IMR-90 (cell line): ENCODE data around the gene NIBAN1. TPM values are rescaled to one million over a fixed set of nuclear protein-coding genes. Genes with fewer than 3 reads are reported as not detected.

ENCODE experiments used
- ATAC-seq: fragments of 200-7000 bp; cut with Tn5 transposase; 2 replicates; pipeline ENCODE4 v1.9.1; 2020; ENCODE audit warnings: low read depth, mild to moderate bottlenecking, moderate library complexity
- BruUV-seq: library from RNA; stranded (reverse); fragments of 400-500 nt; replicated peaks from 2 replicates; lab custom pipeline; 2021; lab: Mats Ljungman, UMichigan
- CTCF ChIA-PET: fragments of 300-600 bp; formaldehyde crosslinking; extraction: SDS; loops from one replicate; lab custom pipeline; 2021; ENCODE audit warnings: antibody characterized with exemption; lab: Yijun Ruan, JAX
- POLR2A ChIA-PET: fragments of 300-600 bp; sonication (Branson Sonifier 250); formaldehyde crosslinking; loops from one replicate; lab custom pipeline; 2022; ENCODE audit warnings: antibody characterized with exemption; ENCODE audit not compliant: unreplicated experiment; lab: Charles Lee
- DNase-seq: peaks from one replicate; pipeline ENCODE4 v3.0.0; 2013
- H2AFZ ChIP-seq: replicated peaks from 2 replicates; pipeline ENCODE3; 2013; ENCODE audit warnings: low read length, mild to moderate bottlenecking; ENCODE audit not compliant: poor library complexity
- H2AK5ac ChIP-seq: 2 replicates; pipeline ENCODE4 v1.6.1; 2013; ENCODE audit warnings: low read depth, low read length, inconsistent platforms
- H2AK9ac ChIP-seq: replicated peaks from 2 replicates; pipeline ENCODE3; 2013; ENCODE audit warnings: mild to moderate bottlenecking, low read depth, low read length, moderate library complexity; ENCODE audit not compliant: poor library complexity
- H2BK120ac ChIP-seq: 2 replicates; pipeline ENCODE4 v1.6.1; 2013; ENCODE audit warnings: low read depth, low read length, inconsistent platforms
- H2BK15ac ChIP-seq: 3 replicates; pipeline ENCODE4 v1.6.1; 2013; ENCODE audit warnings: low read depth, low read length, inconsistent platforms
- H2BK20ac ChIP-seq: 2 replicates; pipeline ENCODE4 v1.6.1; 2013; ENCODE audit warnings: low read depth, mild to moderate bottlenecking, inconsistent platforms, low read length, moderate library complexity
- H2BK5ac ChIP-seq: 2 replicates; pipeline ENCODE4 v1.6.1; 2013; ENCODE audit warnings: mild to moderate bottlenecking, low read depth, low read length, inconsistent platforms; ENCODE audit not compliant: poor library complexity, severe bottlenecking
- H3K14ac ChIP-seq: replicated peaks from 2 replicates; pipeline ENCODE4 v1.6.1; 2013; ENCODE audit warnings: low read depth, low read length, inconsistent platforms
- H3K18ac ChIP-seq: 2 replicates; pipeline ENCODE4 v1.6.1; 2013; ENCODE audit warnings: low read depth, low read length, control low read depth
- H3K23ac ChIP-seq: 2 replicates; pipeline ENCODE4 v1.6.1; 2013; ENCODE audit warnings: low read depth, low read length, inconsistent platforms
- H3K27ac ChIP-seq: 2 replicates; pipeline ENCODE4 v1.5.1; 2013; ENCODE audit warnings: mild to moderate bottlenecking, control low read depth, low read length; ENCODE audit not compliant: insufficient read depth
- H3K27me3 ChIP-seq: 2 replicates; pipeline ENCODE4 v1.6.1; 2013; ENCODE audit warnings: low read length; ENCODE audit not compliant: control insufficient read depth, insufficient read depth
- H3K36me3 ChIP-seq: 2 replicates; pipeline ENCODE4 v1.6.1; 2013; ENCODE audit warnings: low read length, mixed read lengths; ENCODE audit not compliant: control insufficient read depth, insufficient read depth
- H3K4ac ChIP-seq: 2 replicates; pipeline ENCODE4 v1.6.1; 2013; ENCODE audit warnings: low read depth, low read length, inconsistent platforms
- H3K4me1 ChIP-seq: 2 replicates; pipeline ENCODE4 v1.6.1; 2013; ENCODE audit warnings: low read length, mixed read lengths; ENCODE audit not compliant: control insufficient read depth, insufficient read depth
- H3K4me2 ChIP-seq: 2 replicates; pipeline ENCODE4 v1.6.1; 2013; ENCODE audit warnings: low read depth, mild to moderate bottlenecking, control low read depth, low read length, moderate library complexity
- H3K4me3 ChIP-seq: 2 replicates; pipeline ENCODE4 v1.5.1; 2013; ENCODE audit warnings: low read depth, mild to moderate bottlenecking, control low read depth, low read length, moderate library complexity; ENCODE audit not compliant: insufficient read depth
- H3K56ac ChIP-seq: 2 replicates; pipeline ENCODE4 v1.6.1; 2013; ENCODE audit warnings: low read length, inconsistent platforms; ENCODE audit not compliant: insufficient read depth; ENCODE audit errors: extremely low read depth
- H3K79me1 ChIP-seq, 2 experiments: 2 replicates each; pipeline ENCODE4 v1.6.1; 2013; ENCODE audit warnings: low read length in 2 of 2, inconsistent platforms in 1 of 2, low read depth in 1 of 2
- H3K9ac ChIP-seq: 2 replicates; pipeline ENCODE4 v1.6.1; 2013; ENCODE audit warnings: low read depth, low read length, control low read depth
- H3K9me1 ChIP-seq: 2 replicates; pipeline ENCODE4 v1.6.1; 2013; ENCODE audit warnings: low read length, inconsistent platforms; ENCODE audit not compliant: insufficient read depth
- H3K9me3 ChIP-seq: 2 replicates; pipeline ENCODE4 v1.6.1; 2013; ENCODE audit warnings: low read length; ENCODE audit not compliant: control insufficient read depth, insufficient read depth
- H4K20me1 ChIP-seq: 2 replicates; pipeline ENCODE4 v1.6.1; 2013; ENCODE audit warnings: low read length, inconsistent platforms; ENCODE audit not compliant: insufficient read depth
- H4K5ac ChIP-seq: 2 replicates; pipeline ENCODE4 v1.6.1; 2013; ENCODE audit warnings: mild to moderate bottlenecking, low read depth, low read length, control low read depth
- H4K8ac ChIP-seq, 2 experiments: 2 replicates each; pipeline ENCODE4 v1.6.1; 2013; ENCODE audit warnings: low read depth in 2 of 2, low read length in 2 of 2, control low read depth in 1 of 2, inconsistent platforms in 1 of 2
- H4K91ac ChIP-seq: 2 replicates; pipeline ENCODE4 v1.6.1; 2013; ENCODE audit warnings: low read depth, low read length, inconsistent platforms; ENCODE audit not compliant: insufficient read depth
- CEBPB ChIP-seq: IDR thresholded peaks from 2 replicates; pipeline ENCODE4 v1.6.1; 2012; ENCODE audit warnings: low read depth, low read length, improper control_type of control experiment
- WGBS, 2 experiments: methylation state at CpG; one replicate each; pipeline versions ENCODE4 v1.1.5 to v1.1.7; 2013; ENCODE audit warnings: missing lambda C conversion rate in 2 of 2; ENCODE audit not compliant: insufficient read length in 1 of 2; ENCODE audit errors: extremely low coverage in 2 of 2; 5-methylcytosine and 5-hydroxymethylcytosine counted together
- dilution Hi-C: fragments of 300-500 bp; cut with HindIII; formaldehyde crosslinking; loops from one replicate; pipeline ENCODE4 v1.14.3; 2018; ENCODE audit warnings: low sequenced_read_pairs; ENCODE audit not compliant: unreplicated experiment
- in situ Hi-C: fragments of 300-500 bp; cut with MboI; formaldehyde crosslinking; loops from 3 replicates; pipeline ENCODE4 v1.14.3; 2019; ENCODE audit warnings: low sequenced_read_pairs, inconsistent platforms, mixed read lengths
- intact Hi-C: fragments of 100-400 bp; cut with micrococcal nuclease; formaldehyde crosslinking; loops from 2 replicates; pipeline ENCODE4 v1.10.0; 2022
- polyA plus RNA-seq, 3 experiments: library from polyadenylated mRNA; depleted of rRNA; stranded (reverse); fragments of >200 nt; gene quantifications; 2 replicates each; pipeline ENCODE4 v1.2.3, GENCODE V29; 2012; ENCODE audit warnings: low replicate concordance in 1 of 3
- total RNA-seq: library from RNA; depleted of rRNA; stranded (reverse); fragments of >200 nt; gene quantifications from 2 replicates; pipeline ENCODE4 v1.2.3, GENCODE V29; 2012
- TF ChIP-seq, protein P1 (sequence below): fragments of 150-350 bp; IDR thresholded peaks from 2 replicates; pipeline ENCODE4 v1.6.1; 2017; ENCODE audit warnings: mild to moderate bottlenecking, antibody characterized with exemption, low read length, low read depth

The NIBAN1 gene
- total and polyA plus RNA-seq, 2 of the 4 experiments (the other 2 are of a cell fraction) = 4.0 to 10.0 TPM

DNA sequence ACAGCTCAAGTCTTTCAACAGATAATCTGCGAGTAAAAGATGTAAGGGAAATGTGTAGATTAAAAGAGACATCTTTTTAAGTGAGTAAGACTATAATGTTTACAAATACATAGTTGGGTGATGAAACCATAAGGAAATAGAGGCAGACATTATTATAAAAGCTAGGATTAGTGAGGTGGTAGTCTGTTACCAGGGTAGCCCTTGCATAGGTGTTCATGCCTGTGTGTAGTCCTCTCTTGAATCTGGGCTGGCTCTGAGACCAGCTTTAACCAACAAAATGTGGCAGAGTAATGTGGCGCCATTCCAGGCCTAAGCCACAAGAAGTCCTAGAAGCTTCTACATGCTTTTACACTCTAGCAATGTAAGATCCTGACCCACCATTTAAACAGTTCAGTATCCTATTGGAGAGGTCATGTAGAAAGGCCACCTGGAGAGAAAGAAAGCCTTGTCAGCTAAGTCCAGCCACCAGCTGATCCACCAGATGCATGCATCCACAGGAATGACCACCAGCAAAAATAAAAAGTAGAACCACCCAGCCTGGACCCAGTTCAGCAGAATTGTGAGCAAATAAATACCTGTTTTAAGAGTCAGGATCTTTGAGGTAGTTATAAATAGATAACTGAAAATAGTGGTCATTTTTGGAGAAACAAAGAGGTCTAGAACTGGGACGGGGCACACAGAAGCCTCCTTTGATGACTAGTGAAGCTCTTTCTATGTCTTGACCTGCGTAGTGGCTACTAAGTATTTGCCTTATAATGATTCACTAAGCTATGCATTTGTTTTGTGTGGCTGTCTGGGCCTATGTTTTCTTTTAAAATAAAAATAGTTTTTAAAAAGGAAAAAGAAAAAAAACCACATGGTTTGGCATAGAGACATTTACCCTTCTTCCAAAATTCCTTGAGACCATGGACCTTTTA, 8.1 kb downstream of the NIBAN1 start:
- peak overlapping the region; percentile 18; the same call in 1 of the 2 replicates for H3K4me2 ChIP-seq
- no peaks in the 10 kb centered on the region for H3K9me3 ChIP-seq
- peak overlapping the region; percentile 49 for H3K14ac ChIP-seq
- peaks cover 30 to 68% of the 10 kb centered on the region in 2 experiments for H3K79me1 ChIP-seq
- peak overlapping the region; percentile 91 for H2BK20ac ChIP-seq
- H2BK5ac ChIP-seq = peak overlapping the region; percentile 60
- peak overlapping the region; percentile 3; the same call in 1 of the 2 replicates for H2AK5ac ChIP-seq
- no peak overlapping the region for H3K9ac ChIP-seq
- WGBS, 2 experiments = no CpG with 5 or more reads among the region's 4 CpGs
- POLR2A ChIA-PET = interaction anchor here (0.6 kb wide), 1 partner anchor 29 kb away, joined by 12 read pairs; no protein-coding TSS in a partner anchor
- no peaks in the 10 kb centered on the region for H4K20me1 ChIP-seq
- H3K4me3 ChIP-seq = no peak overlapping the region
- no peak overlapping the region for H2AK9ac ChIP-seq
- DNase-seq (no peak), ATAC-seq (peak; percentile 63)
- H2AFZ ChIP-seq = no peak overlapping the region
- peak overlapping the region; percentile 64; the same call in 1 of the 2 replicates for H4K91ac ChIP-seq
- H3K18ac ChIP-seq = no peak overlapping the region
- no peak overlapping the region for H3K56ac ChIP-seq
- no peaks in the 10 kb centered on the region for H3K27me3 ChIP-seq
- H3K9me1 ChIP-seq = peaks cover 17% of the 10 kb centered on the region
- in situ Hi-C loops (no loop called here), intact Hi-C loops (no loop called here), dilution Hi-C loops (no loop called here)
- peak overlapping the region; percentile 77; the same call in 1 of the 2 replicates for H3K27ac ChIP-seq
- peak overlapping the region; percentile 85 for H3K4ac ChIP-seq
- H4K5ac ChIP-seq = no peak overlapping the region
- peak overlapping the region; percentile 90; the same call in 2 of the 3 replicates for H2BK15ac ChIP-seq
- H2BK120ac ChIP-seq = peak overlapping the region; percentile 87
- peaks cover 11% of the 10 kb centered on the region for H3K4me1 ChIP-seq
- TF ChIP-seq, protein P1, sequence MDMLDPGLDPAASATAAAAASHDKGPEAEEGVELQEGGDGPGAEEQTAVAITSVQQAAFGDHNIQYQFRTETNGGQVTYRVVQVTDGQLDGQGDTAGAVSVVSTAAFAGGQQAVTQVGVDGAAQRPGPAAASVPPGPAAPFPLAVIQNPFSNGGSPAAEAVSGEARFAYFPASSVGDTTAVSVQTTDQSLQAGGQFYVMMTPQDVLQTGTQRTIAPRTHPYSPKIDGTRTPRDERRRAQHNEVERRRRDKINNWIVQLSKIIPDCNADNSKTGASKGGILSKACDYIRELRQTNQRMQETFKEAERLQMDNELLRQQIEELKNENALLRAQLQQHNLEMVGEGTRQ = no peak
- peak; percentile 37; the same call in 1 of the 2 replicates for TF ChIP-seq CEBPB
- BruUV-seq = no TSS peak
- CTCF ChIA-PET = no interaction called here
- H3K23ac ChIP-seq = peak overlapping the region; percentile 74
- H3K36me3 ChIP-seq = no peaks in the 10 kb centered on the region
- H4K8ac ChIP-seq = peak overlapping the region; percentile 20 to 67; a peak in 1 of 4 replicates
